ENCODE data around the gene ITPKC. TPM values are rescaled to one million over a fixed set of nuclear protein-coding genes. Genes with fewer than 3 reads are reported as not detected.

Gene ITPKC
- total and polyA plus RNA-seq, 9 of the 15 experiments (the other 6 are each of a cell fraction or from before 2014, with no cell fraction given): 0.08 to 9.3 (median 5.8) TPM

GRCh38 chr19:40777645-40777936 is 60.7 kb downstream of the ITPKC start (continued):
- TF ChIP-seq ZBTB12 (CRISPR knock-in tag; IDR thresholded peaks at IDR 0.05): no peak
- peak in 1 of 2 experiments; percentile 24; a peak in 1 of 4 replicates for TF ChIP-seq SIN3A (IDR thresholded peaks at IDR 0.05; ENCODE audit: borderline replicate concordance in 2 of 2, control insufficient read depth in 1 of 2, low read depth in 2 of 2, low read length in 2 of 2)
- TF ChIP-seq HMG20B (CRISPR knock-in tag; IDR thresholded peaks at IDR 0.05): no peak
- TF ChIP-seq ESRRB (CRISPR knock-in tag; IDR thresholded peaks at IDR 0.05; ENCODE audit: borderline replicate concordance): no peak
- no peak for TF ChIP-seq TFAM (CRISPR knock-in tag; conservative IDR thresholded peaks at IDR 0.05)
- no peak for TF ChIP-seq TSC22D4 (tag; IDR thresholded peaks at IDR 0.05)
- no peak for TF ChIP-seq ZNF717 (CRISPR knock-in tag; IDR thresholded peaks at IDR 0.05)
- TF ChIP-seq HNRNPH1 (optimal IDR thresholded peaks at IDR 0.05; ENCODE audit: low read depth, low read length): no peak
- no peak for TF ChIP-seq XRCC3 (IDR thresholded peaks at IDR 0.05)
- TF ChIP-seq ZNF324 (CRISPR knock-in tag; IDR thresholded peaks at IDR 0.05): no peak
- no peak for TF ChIP-seq PREB (CRISPR knock-in tag; IDR thresholded peaks at IDR 0.05)
- no peak for TF ChIP-seq ZNF778 (CRISPR knock-in tag; IDR thresholded peaks at IDR 0.05)
- no peak for TF ChIP-seq ZBTB34 (CRISPR knock-in tag; IDR thresholded peaks at IDR 0.05)
- no peak for TF ChIP-seq RFX5 (IDR thresholded peaks at IDR 0.05; ENCODE audit: low read depth, low read length)
- no peak for TF ChIP-seq ZNF511 (CRISPR knock-in tag; IDR thresholded peaks at IDR 0.05)
- peak; percentile 30; the same call in 1 of the 2 replicates for TF ChIP-seq PATZ1 (CRISPR knock-in tag; IDR thresholded peaks at IDR 0.05; ENCODE audit: borderline replicate concordance)
- peak; percentile 8; the same call in 1 of the 2 replicates for TF ChIP-seq BHLHE40 (IDR thresholded peaks at IDR 0.05; ENCODE audit: low read length)
- TF ChIP-seq ZNF3 (CRISPR knock-in tag; IDR thresholded peaks at IDR 0.05): no peak
- TF ChIP-seq RUNX1 (IDR thresholded peaks at IDR 0.05; ENCODE audit: low read depth): no peak
- no peak for TF ChIP-seq SRSF9 (IDR thresholded peaks at IDR 0.05; ENCODE audit: borderline replicate concordance, low read depth, low read length)
- no peak for TF ChIP-seq ZFP36 (IDR thresholded peaks at IDR 0.05; ENCODE audit: low read depth, low read length, partially characterized antibody)
- TF ChIP-seq TBP (optimal IDR thresholded peaks at IDR 0.05; ENCODE audit: low read depth, low read length): no peak
- TF ChIP-seq KDM5B (IDR thresholded peaks at IDR 0.05; ENCODE audit: insufficient replicate concordance, low read depth, low read length): peak; percentile 54
- TF ChIP-seq TEAD2 (tag; IDR thresholded peaks at IDR 0.05): no peak
- peak; percentile 36; the same call in 1 of the 2 replicates for TF ChIP-seq PHF8 (IDR thresholded peaks at IDR 0.05; ENCODE audit: borderline replicate concordance, low read length)
